HCT116 (cell line): ENCODE measurements around the gene DDR2.

Source experiments
- CTCF ChIP-seq, 3 experiments: fragments of 200-600 bp in 1 of 3; sonication (generic) in 1 of 3; IDR thresholded peaks in 2 of 3; conservative IDR thresholded peaks in 1 of 3; 2 replicates each; pipeline ENCODE4 v1.5.1; 2012 to 2017; ENCODE audit warnings: low read depth in 2 of 3, low read length in 2 of 3, antibody characterized with exemption in 1 of 3, borderline replicate concordance in 1 of 3, control low read depth in 1 of 3, mild to moderate bottlenecking in 1 of 3, mixed read lengths in 1 of 3, mixed run types in 1 of 3, moderate library complexity in 1 of 3; ENCODE audit not compliant: insufficient read depth in 1 of 3
- EZH2 ChIP-seq: fragments of 200-600 bp; sonication (generic); IDR thresholded peaks from 2 replicates; pipeline ENCODE4 v1.6.1; 2017; ENCODE audit warnings: antibody characterized with exemption, mixed run types
- MAX ChIP-seq: IDR thresholded peaks from 2 replicates; pipeline ENCODE4 v1.6.1; 2012
- POLR2A ChIP-seq: IDR thresholded peaks from 2 replicates; pipeline ENCODE4 v1.7.0; 2011; ENCODE audit warnings: borderline replicate concordance; ENCODE audit not compliant: insufficient read depth, insufficient read length; ENCODE audit errors: extremely low read depth
- SRF ChIP-seq: IDR thresholded peaks from 2 replicates; pipeline ENCODE4 v1.6.1; 2012; ENCODE audit warnings: low read depth
- ZNF274 ChIP-seq: fragments of 200-500 bp; sonication (Bioruptor generic); IDR thresholded peaks from 2 replicates; pipeline ENCODE4 v1.6.1; 2014; ENCODE audit warnings: mild to moderate bottlenecking, low read depth, low read length, inconsistent platforms

DNA sequence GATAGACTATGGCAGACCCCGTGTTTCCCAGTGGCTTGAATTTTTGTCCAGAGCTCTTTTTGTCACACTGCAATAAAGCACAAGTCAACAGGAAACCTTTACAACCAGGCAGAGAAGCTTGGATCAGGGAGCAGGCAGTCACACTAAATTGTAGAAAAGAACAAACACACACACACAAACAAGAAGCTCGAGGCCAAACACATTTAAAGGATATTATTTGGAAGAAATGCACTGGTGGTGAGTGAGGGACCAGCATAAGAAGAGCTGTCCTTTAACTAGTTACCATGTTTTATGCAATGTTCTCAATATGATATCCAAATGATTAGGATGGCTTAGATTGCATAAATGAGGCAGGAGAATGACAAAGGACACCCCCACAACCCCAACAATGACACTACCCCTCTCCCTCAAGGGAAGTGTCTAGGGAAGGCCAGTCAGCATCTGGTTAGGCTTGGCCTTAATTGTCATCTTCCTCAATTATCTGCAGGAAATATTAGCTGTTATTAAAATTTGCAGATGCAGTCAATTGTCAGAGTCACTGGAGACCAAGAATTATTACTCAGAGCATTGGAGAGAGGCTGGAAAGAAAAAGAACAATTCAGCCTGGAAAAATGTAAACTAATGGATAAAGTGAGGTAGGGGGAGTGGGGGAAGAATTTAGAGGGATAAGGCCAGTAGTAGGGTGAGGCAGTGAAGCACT is 35.3 kb downstream of the DDR2 start:
- no peak for TF ChIP-seq CTCF (IDR thresholded peaks at IDR 0.05 in 2 of 3, conservative IDR thresholded peaks at IDR 0.05 in 1 of 3; ENCODE audit: borderline replicate concordance in 1 of 3, insufficient read depth in 1 of 3, low read depth in 2 of 3, low read length in 2 of 3)
- no peak for TF ChIP-seq ZNF274
- TF ChIP-seq EZH2: no peak
- no peak for TF ChIP-seq MAX
- no peak for TF ChIP-seq SRF
- TF ChIP-seq POLR2A: no peak
